Measurements from ENCODE around the gene HDAC9.

Gene HDAC9

DNA sequence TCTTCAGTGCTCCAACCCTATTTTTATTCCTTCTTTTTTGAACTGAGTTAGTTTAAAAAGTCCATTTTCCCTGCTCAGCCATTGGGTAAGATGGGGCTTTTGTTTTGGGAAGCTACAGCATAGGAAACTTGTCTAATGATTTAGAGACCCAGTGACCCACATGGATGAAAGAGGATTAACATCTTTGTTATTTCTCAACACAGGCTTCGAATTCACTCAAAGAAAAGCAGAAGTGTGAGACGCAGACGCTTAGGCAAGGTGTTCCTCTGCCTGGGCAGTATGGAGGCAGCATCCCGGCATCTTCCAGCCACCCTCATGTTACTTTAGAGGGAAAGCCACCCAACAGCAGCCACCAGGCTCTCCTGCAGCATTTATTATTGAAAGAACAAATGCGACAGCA is 152.0 kb downstream of the HDAC9 start:
- H3K9ac ChIP-seq (ENCODE audit: low read depth, low read length) = no peak overlapping the region
- no peaks in the 10 kb centered on the region for H3K9me3 ChIP-seq (ENCODE audit: control insufficient read depth, insufficient read depth, low read length)
- peaks cover 7% of the 10 kb centered on the region; the same call in 1 of the 2 replicates for H3K36me3 ChIP-seq (ENCODE audit: insufficient read depth, low read length)
- H3K4me1 ChIP-seq (ENCODE audit: insufficient read depth, low read length) = no peaks in the 10 kb centered on the region

- H3K36me3 ChIP-seq (ENCODE audit: insufficient read depth, low read length) = peaks cover 7% of the 10 kb centered on the region; the same call in 1 of the 2 replicates
Observed at GRCh38 chr7:18648849-18649758, 153.6 kb downstream of the HDAC9 start.

GRCh38 chr7:18653381-18654155 is 158.0 kb downstream of the HDAC9 start:
- peaks cover 1% of the 10 kb centered on the region; the same call in 1 of the 2 replicates for H3K36me3 ChIP-seq (ENCODE audit: insufficient read depth, low read length)

More at GRCh38 chr7:18648849-18649758, 153.6 kb downstream of the HDAC9 start:
- Histone ChIP-seq H3K9ac (ENCODE audit: low read depth, low read length) (no peak overlapping the region), H3K4me1 (ENCODE audit: insufficient read depth, low read length) (no peaks in the 10 kb centered on the region), H3K9me3 (ENCODE audit: control insufficient read depth, insufficient read depth, low read length) (no peaks in the 10 kb centered on the region)

DNA sequence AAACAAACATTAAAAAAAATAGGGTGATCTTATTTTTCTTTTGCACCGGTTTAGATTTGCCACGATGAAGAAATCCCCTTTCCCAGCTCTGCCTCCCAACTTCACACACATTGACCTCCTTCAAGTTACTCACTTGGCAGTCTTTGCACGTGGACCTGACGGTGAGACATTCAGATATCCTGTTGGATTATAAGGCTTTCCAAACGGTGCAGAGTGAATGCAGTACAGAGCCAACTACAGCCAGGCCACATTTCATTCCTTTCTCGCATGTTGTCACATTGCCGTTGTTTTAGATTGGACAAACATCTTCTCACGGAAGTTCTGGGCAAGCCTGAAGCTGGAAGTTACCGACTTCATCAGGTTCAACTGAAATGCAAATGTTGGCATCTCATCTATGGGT is 159.2 kb downstream of the HDAC9 start:
- no peaks in the 10 kb centered on the region for H3K9me3 ChIP-seq (ENCODE audit: control insufficient read depth, insufficient read depth, low read length)
- no peaks in the 10 kb centered on the region; the same call in 1 of the 2 replicates for H3K36me3 ChIP-seq (ENCODE audit: insufficient read depth, low read length)
- H3K9ac ChIP-seq (ENCODE audit: low read depth, low read length) = no peak overlapping the region
- no peaks in the 10 kb centered on the region for H3K4me1 ChIP-seq (ENCODE audit: insufficient read depth, low read length)

More at GRCh38 chr7:18653381-18654155, 158.0 kb downstream of the HDAC9 start:
- Histone ChIP-seq H3K4me1 (ENCODE audit: insufficient read depth, low read length) (no peaks in the 10 kb centered on the region), H3K9me3 (ENCODE audit: control insufficient read depth, insufficient read depth, low read length) (no peaks in the 10 kb centered on the region), H3K9ac (ENCODE audit: low read depth, low read length) (no peak overlapping the region)

GRCh38 chr7:18655506-18655905 is 160.0 kb downstream of the HDAC9 start:
- H3K4me1 ChIP-seq (ENCODE audit: insufficient read depth, low read length) = no peaks in the 10 kb centered on the region
- no peaks in the 10 kb centered on the region; the same call in 1 of the 2 replicates for H3K36me3 ChIP-seq (ENCODE audit: insufficient read depth, low read length)
- H3K9me3 ChIP-seq (ENCODE audit: control insufficient read depth, insufficient read depth, low read length) = no peaks in the 10 kb centered on the region
- H3K9ac ChIP-seq (ENCODE audit: low read depth, low read length) = no peak overlapping the region

GRCh38 chr7:18655912-18656311 is 160.4 kb downstream of the HDAC9 start:
- H3K36me3 ChIP-seq (ENCODE audit: insufficient read depth, low read length) = no peaks in the 10 kb centered on the region; the same call in 1 of the 2 replicates

GRCh38 chr7:18656362-18656761 is 160.8 kb downstream of the HDAC9 start:
- no peaks in the 10 kb centered on the region for H3K4me1 ChIP-seq (ENCODE audit: insufficient read depth, low read length)
- H3K36me3 ChIP-seq (ENCODE audit: insufficient read depth, low read length) = no peaks in the 10 kb centered on the region; the same call in 1 of the 2 replicates
- no peak overlapping the region for H3K9ac ChIP-seq (ENCODE audit: low read depth, low read length)
- H3K9me3 ChIP-seq (ENCODE audit: control insufficient read depth, insufficient read depth, low read length) = no peaks in the 10 kb centered on the region

More at GRCh38 chr7:18655912-18656311, 160.4 kb downstream of the HDAC9 start:
- H3K9ac ChIP-seq (ENCODE audit: low read depth, low read length) = no peak overlapping the region
- no peaks in the 10 kb centered on the region for H3K4me1 ChIP-seq (ENCODE audit: insufficient read depth, low read length)
- no peaks in the 10 kb centered on the region for H3K9me3 ChIP-seq (ENCODE audit: control insufficient read depth, insufficient read depth, low read length)

GRCh38 chr7:18659746-18660145 is 164.2 kb downstream of the HDAC9 start:
- no peaks in the 10 kb centered on the region; the same call in none of the 2 replicates for H3K36me3 ChIP-seq (ENCODE audit: insufficient read depth, low read length)
- H3K4me1 ChIP-seq (ENCODE audit: insufficient read depth, low read length) = no peaks in the 10 kb centered on the region
- no peak overlapping the region for H3K9ac ChIP-seq (ENCODE audit: low read depth, low read length)
- no peaks in the 10 kb centered on the region for H3K9me3 ChIP-seq (ENCODE audit: control insufficient read depth, insufficient read depth, low read length)

DNA sequence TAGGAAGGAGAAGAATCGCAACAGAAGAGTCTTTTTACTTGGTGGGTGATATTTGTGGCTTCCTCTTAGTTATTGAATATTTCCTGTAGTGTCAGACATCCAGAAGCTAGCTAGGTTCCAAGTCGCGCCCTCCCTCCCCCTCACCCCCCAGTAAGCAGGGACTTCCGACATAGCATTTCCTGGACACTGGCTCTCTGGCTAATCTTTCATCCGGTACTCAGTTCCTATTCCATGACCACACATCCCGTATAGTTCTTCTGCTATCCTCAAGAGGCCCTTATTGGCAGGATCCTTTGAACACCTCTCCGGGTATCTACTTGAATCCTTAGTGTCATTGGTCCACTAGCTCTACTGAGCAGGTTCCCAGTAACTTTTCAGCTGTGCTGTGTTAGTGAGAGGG is 167.8 kb downstream of the HDAC9 start:
- Histone ChIP-seq H3K9me3 (ENCODE audit: control insufficient read depth, insufficient read depth, low read length) (no peaks in the 10 kb centered on the region), H3K9ac (ENCODE audit: low read depth, low read length) (no peak overlapping the region), H3K4me1 (ENCODE audit: insufficient read depth, low read length) (peaks cover 12% of the 10 kb centered on the region), H3K36me3 (ENCODE audit: insufficient read depth, low read length) (no peaks in the 10 kb centered on the region; the same call in none of the 2 replicates)

DNA sequence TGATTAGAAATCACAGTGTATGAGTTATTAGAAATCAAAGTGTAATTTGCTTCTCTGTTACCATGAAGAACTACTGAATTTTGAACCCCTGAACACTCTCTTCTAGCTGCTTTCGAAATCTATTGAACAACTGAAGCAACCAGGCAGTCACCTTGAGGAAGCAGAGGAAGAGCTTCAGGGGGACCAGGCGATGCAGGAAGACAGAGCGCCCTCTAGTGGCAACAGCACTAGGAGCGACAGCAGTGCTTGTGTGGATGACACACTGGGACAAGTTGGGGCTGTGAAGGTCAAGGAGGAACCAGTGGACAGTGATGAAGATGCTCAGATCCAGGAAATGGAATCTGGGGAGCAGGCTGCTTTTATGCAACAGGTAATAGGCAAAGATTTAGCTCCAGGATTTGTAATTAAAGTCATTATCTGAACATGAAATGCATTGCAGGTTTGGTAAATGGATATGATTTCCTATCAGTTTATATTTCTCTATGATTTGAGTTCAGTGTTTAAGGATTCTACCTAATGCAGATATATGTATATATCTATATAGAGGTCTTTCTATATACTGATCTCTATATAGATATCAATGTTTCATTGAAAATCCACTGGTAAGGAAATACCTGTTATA is 170.7 kb downstream of the HDAC9 start:
- Histone ChIP-seq H3K36me3 (ENCODE audit: insufficient read depth, low read length) (no peaks in the 10 kb centered on the region; the same call in 1 of the 2 replicates), H3K9ac (ENCODE audit: low read depth, low read length) (no peak overlapping the region), H3K9me3 (ENCODE audit: control insufficient read depth, insufficient read depth, low read length) (no peaks in the 10 kb centered on the region), H3K4me1 (ENCODE audit: insufficient read depth, low read length) (peaks cover 12% of the 10 kb centered on the region)

GRCh38 chr7:18667466-18667865 is 171.9 kb downstream of the HDAC9 start:
- H3K9me3 ChIP-seq (ENCODE audit: control insufficient read depth, insufficient read depth, low read length) = no peaks in the 10 kb centered on the region
- H3K4me1 ChIP-seq (ENCODE audit: insufficient read depth, low read length) = peaks cover 12% of the 10 kb centered on the region
- no peaks in the 10 kb centered on the region; the same call in 1 of the 2 replicates for H3K36me3 ChIP-seq (ENCODE audit: insufficient read depth, low read length)
- H3K9ac ChIP-seq (ENCODE audit: low read depth, low read length) = no peak overlapping the region; the same call in 1 of the 2 replicates

DNA sequence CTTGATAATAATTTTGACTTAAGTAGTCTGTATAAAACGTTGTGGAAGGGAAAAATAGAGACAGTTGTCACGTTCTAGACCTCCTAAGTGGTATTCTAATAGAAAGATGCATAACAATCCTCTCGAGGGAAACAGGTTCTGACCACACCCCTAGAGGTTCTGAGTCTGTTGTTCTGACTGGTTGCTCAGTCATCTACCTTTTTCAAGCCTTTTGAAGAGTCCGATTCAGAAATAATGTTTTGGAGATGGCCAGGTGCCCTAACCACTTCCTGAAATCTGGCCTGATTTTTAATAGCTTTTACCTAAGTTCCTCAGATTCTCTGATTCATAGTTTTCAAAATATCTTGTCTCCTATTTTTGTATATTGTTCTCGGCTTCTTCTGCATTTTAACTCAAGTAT is 175.6 kb downstream of the HDAC9 start:
- peaks cover 11% of the 10 kb centered on the region for H3K4me1 ChIP-seq (ENCODE audit: insufficient read depth, low read length)
- H3K9ac ChIP-seq (ENCODE audit: low read depth, low read length) = no peak overlapping the region
- no peaks in the 10 kb centered on the region for H3K36me3 ChIP-seq (ENCODE audit: insufficient read depth, low read length)

DNA sequence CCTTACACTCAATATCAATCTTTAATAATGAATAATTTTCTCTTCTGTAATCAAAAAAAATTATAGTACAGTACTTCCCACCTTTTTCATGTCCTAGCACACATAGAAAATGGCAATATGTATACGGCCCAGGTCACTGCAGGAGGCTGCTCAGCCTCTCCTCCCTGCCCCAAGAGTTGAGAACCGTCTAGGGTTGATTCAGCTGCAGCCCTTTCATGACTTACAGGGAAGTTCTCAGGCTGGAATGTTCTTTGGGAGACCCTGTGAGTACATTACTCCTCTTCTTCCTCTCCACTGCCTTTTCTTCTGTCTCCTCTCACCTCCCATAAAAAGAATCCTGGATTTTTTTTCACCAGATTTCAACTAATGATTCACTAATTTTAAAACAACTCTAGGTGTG is 180.0 kb downstream of the HDAC9 start:
- Histone ChIP-seq H3K9ac (ENCODE audit: low read depth, low read length) (no peak overlapping the region), H3K4me1 (ENCODE audit: insufficient read depth, low read length) (no peaks in the 10 kb centered on the region), H3K9me3 (ENCODE audit: control insufficient read depth, insufficient read depth, low read length) (no peaks in the 10 kb centered on the region), H3K36me3 (ENCODE audit: insufficient read depth, low read length) (no peaks in the 10 kb centered on the region)

More for the DNA sequence above, 175.6 kb downstream of the HDAC9 start:
- H3K9me3 ChIP-seq (ENCODE audit: control insufficient read depth, insufficient read depth, low read length) = no peaks in the 10 kb centered on the region

GRCh38 chr7:18679261-18679660 is 183.7 kb downstream of the HDAC9 start:
- no peaks in the 10 kb centered on the region for H3K9me3 ChIP-seq (ENCODE audit: control insufficient read depth, insufficient read depth, low read length)
- no peaks in the 10 kb centered on the region for H3K36me3 ChIP-seq (ENCODE audit: insufficient read depth, low read length)
- no peak overlapping the region for H3K9ac ChIP-seq (ENCODE audit: low read depth, low read length)
- H3K4me1 ChIP-seq (ENCODE audit: insufficient read depth, low read length) = no peaks in the 10 kb centered on the region
